ENCODE results near the gene TNC.

DNA sequence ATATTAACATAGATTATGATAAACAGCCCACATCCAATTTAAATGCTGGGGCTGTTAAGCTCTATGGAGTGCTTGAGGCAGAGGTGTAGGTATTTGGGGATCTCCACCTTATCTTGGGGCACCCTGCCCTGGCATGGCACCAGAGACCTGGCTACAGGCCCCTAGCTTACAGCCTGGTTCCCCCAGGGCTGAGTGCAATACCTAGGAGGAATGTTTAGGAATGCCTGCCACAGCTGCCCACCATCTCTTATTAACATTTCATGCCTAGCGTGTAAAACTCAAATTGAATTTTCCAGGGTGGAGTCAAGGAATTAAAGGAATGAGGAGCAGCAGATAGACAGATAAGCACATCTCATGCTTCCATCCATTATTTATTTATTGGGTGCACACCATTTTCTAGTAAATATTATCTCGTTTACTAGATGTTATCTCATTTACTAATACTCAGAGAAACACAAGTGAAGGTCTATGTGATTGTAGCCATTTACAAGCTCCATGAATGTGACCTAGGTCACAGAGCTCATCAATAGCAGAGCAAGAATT lies 131.9 kb downstream of the TNC start:
- TF ChIP-seq, protein P1, sequence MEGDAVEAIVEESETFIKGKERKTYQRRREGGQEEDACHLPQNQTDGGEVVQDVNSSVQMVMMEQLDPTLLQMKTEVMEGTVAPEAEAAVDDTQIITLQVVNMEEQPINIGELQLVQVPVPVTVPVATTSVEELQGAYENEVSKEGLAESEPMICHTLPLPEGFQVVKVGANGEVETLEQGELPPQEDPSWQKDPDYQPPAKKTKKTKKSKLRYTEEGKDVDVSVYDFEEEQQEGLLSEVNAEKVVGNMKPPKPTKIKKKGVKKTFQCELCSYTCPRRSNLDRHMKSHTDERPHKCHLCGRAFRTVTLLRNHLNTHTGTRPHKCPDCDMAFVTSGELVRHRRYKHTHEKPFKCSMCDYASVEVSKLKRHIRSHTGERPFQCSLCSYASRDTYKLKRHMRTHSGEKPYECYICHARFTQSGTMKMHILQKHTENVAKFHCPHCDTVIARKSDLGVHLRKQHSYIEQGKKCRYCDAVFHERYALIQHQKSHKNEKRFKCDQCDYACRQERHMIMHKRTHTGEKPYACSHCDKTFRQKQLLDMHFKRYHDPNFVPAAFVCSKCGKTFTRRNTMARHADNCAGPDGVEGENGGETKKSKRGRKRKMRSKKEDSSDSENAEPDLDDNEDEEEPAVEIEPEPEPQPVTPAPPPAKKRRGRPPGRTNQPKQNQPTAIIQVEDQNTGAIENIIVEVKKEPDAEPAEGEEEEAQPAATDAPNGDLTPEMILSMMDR (IDR thresholded peaks at IDR 0.05): no peak
- TF ChIP-seq EZH2 (IDR thresholded peaks at IDR 0.05; ENCODE audit: borderline replicate concordance, insufficient read depth, low read depth, low read length, poor library complexity, severe bottlenecking): no peak

Measured in B cell (primary cell).